Transverse colon (tissue), 4 donors: ENCODE data around the gene PTGES3L. TPM values are rescaled to one million over a fixed set of nuclear protein-coding genes. Genes with fewer than 3 reads are reported as not detected.

Source experiments
- DNase-seq: peaks from one replicate; pipeline ENCODE4 v3.0.0-alpha.2; 2019
- H3K27ac ChIP-seq, 4 donors: fragments of 200-600 bp; sonication (generic); 2 replicates each; pipeline ENCODE4 v1.5.1; 2016 to 2018; ENCODE audit warnings: inconsistent platforms in 4 of 4
- H3K27me3 ChIP-seq: fragments of 200-600 bp; sonication (generic); 2 replicates; pipeline ENCODE4 v1.5.1; 2017; ENCODE audit warnings: inconsistent platforms
- H3K36me3 ChIP-seq, 4 donors: fragments of 200-600 bp; sonication (generic); 2 replicates each; pipeline ENCODE4 v1.5.1; 2017 to 2019; ENCODE audit warnings: inconsistent platforms in 4 of 4
- H3K4me1 ChIP-seq, 4 donors: fragments of 200-600 bp; sonication (generic); 2 replicates each; pipeline ENCODE4 v1.5.1; 2017 to 2020; ENCODE audit warnings: inconsistent platforms in 4 of 4
- H3K4me3 ChIP-seq, 4 donors: fragments of 200-600 bp; sonication (generic); 1 replicate in 1 of 4; 2 replicates in 3 of 4; pipeline versions ENCODE4 v1.5.1 to v1.6.1; 2017 to 2019; ENCODE audit warnings: inconsistent platforms in 4 of 4
- H3K9me3 ChIP-seq, 2 donors: fragments of 200-600 bp; sonication (generic); 2 replicates each; pipeline ENCODE4 v1.5.1; 2017 to 2019; ENCODE audit warnings: inconsistent platforms in 2 of 2
- CTCF ChIP-seq, 5 experiments: fragments of 200-600 bp in 3 of 5; fragments of 450-650 bp in 2 of 5; sonication (generic) in 3 of 5; IDR thresholded peaks; 1 replicate in 2 of 5; 2 replicates in 3 of 5; pipeline ENCODE4 v1.5.1; 2016 to 2017; ENCODE audit warnings: antibody characterized with exemption in 5 of 5, inconsistent platforms in 3 of 5, mild to moderate bottlenecking in 2 of 5, moderate library complexity in 1 of 5
- EP300 ChIP-seq: sonication (generic); formaldehyde crosslinking; IDR thresholded peaks from one replicate; pipeline ENCODE4 v1.6.1; 2017; ENCODE audit warnings: antibody characterized with exemption, low read depth
- POLR2A ChIP-seq: fragments of 450-650 bp; IDR thresholded peaks from one replicate; pipeline ENCODE4 v1.6.1; 2016; ENCODE audit warnings: antibody characterized with exemption, mild to moderate bottlenecking, moderate library complexity
- POLR2AphosphoS5 ChIP-seq, 3 donors: sonication (generic); formaldehyde crosslinking; IDR thresholded peaks; one replicate each; pipeline ENCODE4 v1.6.1; 2016; ENCODE audit warnings: antibody characterized with exemption in 3 of 3
- WGBS, 2 donors: methylation state at CpG; one replicate each; pipeline ENCODE4 v1.1.5; 2018; ENCODE audit warnings: low coverage in 1 of 2; 5-methylcytosine and 5-hydroxymethylcytosine counted together
- in situ Hi-C, 4 donors: fragments of 200-750 bp; cut with MboI; loops; one replicate each; pipeline versions ENCODE4 v1.15.0 to v1.15.1; 2017; ENCODE audit warnings: low sequenced_read_pairs in 3 of 4, low pct_ligation_motif_present in 1 of 4, low pct_unique_long_range_greater_than_20kb in 1 of 4
- intact Hi-C: fragments of 100-400 bp; cut with DNase I; formaldehyde crosslinking; loops from one replicate; pipeline ENCODE4 v1.15.1; 2023; ENCODE audit warnings: low total_unique reads
- total RNA-seq, 4 donors: library from RNA; depleted of rRNA; stranded (reverse); fragments of >200 nt; gene quantifications; one replicate each; pipeline ENCODE4 v1.1.0, GENCODE V29; 2016

The PTGES3L gene
- total RNA-seq, 4 donors from 2014 or later, result 3.4 to 8.3 (median 5.1) TPM; not detected in 1

- peak overlapping the region; percentile 75 to 82 (median 78) for H3K27ac ChIP-seq
- WGBS, 2 donors, result 83 to 96% methylated on average over 5 to 15 of the region's 15 CpGs
- H3K4me1 ChIP-seq, result peaks cover 6 to 55% (median 28%) of the 10 kb centered on the region in 4 donors
- intact Hi-C loops, result loop anchor here (10.0 kb wide), 1 partner anchor 303 kb away; no protein-coding TSS in a partner anchor
- in situ Hi-C loops, result loop anchor here in 1 of 4 donors (25.0 kb wide), 1 partner anchor 325 kb away; no protein-coding TSS in a partner anchor
- no peaks in the 10 kb centered on the region for H3K27me3 ChIP-seq
- no peak for DNase-seq
- H3K4me3 ChIP-seq, result no peak overlapping the region
- TF ChIP-seq POLR2AphosphoS5 (IDR thresholded peaks at IDR 0.05), result no peak
- TF ChIP-seq CTCF (IDR thresholded peaks at IDR 0.05), result no peak
- TF ChIP-seq EP300, result no peak
- no peak for TF ChIP-seq POLR2A
- no peaks in the 10 kb centered on the region for H3K36me3 ChIP-seq
- H3K9me3 ChIP-seq, result no peaks in the 10 kb centered on the region
These were observed 32.0 kb upstream of the PTGES3L start for GRCh38 chr17:43011728-43012472.

GRCh38 chr17:43010667-43011308 is 30.9 kb upstream of the PTGES3L start:
- Histone ChIP-seq H3K36me3 (no peaks in the 10 kb centered on the region), H3K27me3 (no peaks in the 10 kb centered on the region), H3K4me1 (peaks cover 6 to 57% (median 30%) of the 10 kb centered on the region in 4 donors), H3K27ac (peak overlapping the region; percentile 75 to 82 (median 78)), H3K4me3 (no peak overlapping the region), H3K9me3 (no peaks in the 10 kb centered on the region)
- TF ChIP-seq EP300 (peak; percentile 11), POLR2AphosphoS5 (IDR thresholded peaks at IDR 0.05) (peak; percentile 49 to 72 (median 50)), CTCF (IDR thresholded peaks at IDR 0.05) (peak in 1 of 5 experiments; percentile 9), POLR2A (peak; percentile 36)
- in situ Hi-C loops (loop anchor here in 1 of 4 donors (25.0 kb wide), 1 partner anchor 327 kb away; no protein-coding TSS in a partner anchor), intact Hi-C loops (loop anchor here (10.0 kb wide), 1 partner anchor 304 kb away; no protein-coding TSS in a partner anchor)
- WGBS, 2 donors, result 59 to 61% methylated on average over 3 to 5 of the region's 5 CpGs
- peak; percentile 75 for DNase-seq

GRCh38 chr17:43006639-43007551 is 27.0 kb upstream of the PTGES3L start, which contains the start of gene IFI35:
IFI35 (plus strand) TSS chr17:43006784; CDS start chr17:43006948, 164 bp downstream.
- intact Hi-C loops (no loop called here), in situ Hi-C loops (loop anchor here in 1 of 4 donors (25.0 kb wide), 1 partner anchor 330 kb away; no protein-coding TSS in a partner anchor)
- Histone ChIP-seq H3K27me3 (no peaks in the 10 kb centered on the region), H3K4me3 (peak within 1 kb of the TSS; percentile 41 to 81 (median 66)), H3K27ac (peak within 1 kb of the TSS; percentile 90 to 97 (median 96)), H3K4me1 (peaks cover 6 to 49% (median 28%) of the 10 kb centered on the region in 4 donors), H3K9me3 (no peaks in the 10 kb centered on the region), H3K36me3 (peaks cover 0 to 15% (median 9%) of the 10 kb centered on the region in 4 donors)
- no peak for TF ChIP-seq EP300
- peak; percentile 75 to 89 (median 88) for TF ChIP-seq POLR2AphosphoS5 (IDR thresholded peaks at IDR 0.05)
- peak in 3 of 5 experiments; percentile 21 to 38 (median 31) for TF ChIP-seq CTCF (IDR thresholded peaks at IDR 0.05)
- TF ChIP-seq POLR2A, result peak; percentile 84
- peak; percentile 93 for DNase-seq
- WGBS, 2 donors, result 20 to 100% methylated on average over 1 to 18 of the region's 18 CpGs
